Endothelial cell of umbilical vein (primary cell): Measurements from ENCODE around the gene ZNRD2.

Experiments
- JUN ChIP-seq: IDR thresholded peaks from 2 replicates; pipeline ENCODE4 v1.6.1; 2011; ENCODE audit warnings: borderline replicate concordance, low read depth; ENCODE audit not compliant: insufficient read length, insufficient read depth
- POLR2A ChIP-seq: IDR thresholded peaks from 2 replicates; pipeline ENCODE4 v1.6.1; 2012; ENCODE audit warnings: low read depth, mild to moderate bottlenecking, control low read depth, low read length
- POLR2AphosphoS5 ChIP-seq: IDR thresholded peaks from 2 replicates; pipeline ENCODE4 v1.6.1; 2012; ENCODE audit warnings: low read depth, mild to moderate bottlenecking, control low read depth, low read length, moderate library complexity; ENCODE audit not compliant: insufficient read depth
- TF ChIP-seq, protein P1 (sequence below), 2 donors: IDR thresholded peaks; 1 replicate in 1 of 2; 2 replicates in 1 of 2; pipeline ENCODE4 v1.5.1; 2011; ENCODE audit warnings: low read length in 2 of 2, mild to moderate bottlenecking in 2 of 2, moderate library complexity in 2 of 2, control low read depth in 1 of 2, inconsistent platforms in 1 of 2, low read depth in 1 of 2; ENCODE audit not compliant: insufficient read depth in 1 of 2; ENCODE audit errors: extremely low read depth in 1 of 2
- TF ChIP-seq, protein P2 (sequence below): IDR thresholded peaks from 2 replicates; pipeline ENCODE4 v1.6.1; 2011; ENCODE audit not compliant: insufficient read depth, insufficient read length

DNA sequence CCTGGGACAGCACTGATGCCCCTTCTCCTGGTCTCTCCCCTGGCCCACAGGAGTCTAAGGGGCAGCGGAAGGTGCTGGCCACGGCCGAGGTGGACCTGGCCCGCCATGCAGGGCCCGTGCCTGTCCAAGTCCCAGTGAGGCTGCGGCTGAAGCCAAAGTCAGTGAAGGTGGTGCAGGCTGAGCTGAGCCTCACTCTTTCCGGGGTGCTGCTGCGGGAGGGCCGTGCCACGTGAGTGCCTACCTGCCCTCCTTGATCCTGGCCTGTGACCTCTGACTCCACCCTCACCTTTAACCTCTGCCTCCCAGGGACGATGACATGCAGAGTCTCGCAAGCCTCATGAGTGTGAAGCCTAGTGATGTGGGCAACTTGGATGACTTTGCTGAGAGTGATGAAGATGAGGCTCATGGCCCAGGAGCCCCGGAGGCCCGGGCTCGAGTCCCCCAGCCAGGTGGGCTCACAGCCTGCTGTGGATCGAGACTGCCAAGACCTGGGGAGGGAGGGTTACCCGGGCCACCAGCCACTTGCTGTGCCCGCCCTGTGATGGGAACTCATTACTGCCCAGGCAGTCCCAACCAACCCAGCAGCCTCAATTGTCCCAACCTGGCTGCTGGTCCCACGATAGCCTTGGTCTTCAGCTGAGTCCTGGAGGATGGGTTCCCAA lies 9.9 kb downstream of the ZNRD2 start:
- no peak for TF ChIP-seq JUN
- TF ChIP-seq POLR2AphosphoS5, result no peak
- TF ChIP-seq, protein P1, sequence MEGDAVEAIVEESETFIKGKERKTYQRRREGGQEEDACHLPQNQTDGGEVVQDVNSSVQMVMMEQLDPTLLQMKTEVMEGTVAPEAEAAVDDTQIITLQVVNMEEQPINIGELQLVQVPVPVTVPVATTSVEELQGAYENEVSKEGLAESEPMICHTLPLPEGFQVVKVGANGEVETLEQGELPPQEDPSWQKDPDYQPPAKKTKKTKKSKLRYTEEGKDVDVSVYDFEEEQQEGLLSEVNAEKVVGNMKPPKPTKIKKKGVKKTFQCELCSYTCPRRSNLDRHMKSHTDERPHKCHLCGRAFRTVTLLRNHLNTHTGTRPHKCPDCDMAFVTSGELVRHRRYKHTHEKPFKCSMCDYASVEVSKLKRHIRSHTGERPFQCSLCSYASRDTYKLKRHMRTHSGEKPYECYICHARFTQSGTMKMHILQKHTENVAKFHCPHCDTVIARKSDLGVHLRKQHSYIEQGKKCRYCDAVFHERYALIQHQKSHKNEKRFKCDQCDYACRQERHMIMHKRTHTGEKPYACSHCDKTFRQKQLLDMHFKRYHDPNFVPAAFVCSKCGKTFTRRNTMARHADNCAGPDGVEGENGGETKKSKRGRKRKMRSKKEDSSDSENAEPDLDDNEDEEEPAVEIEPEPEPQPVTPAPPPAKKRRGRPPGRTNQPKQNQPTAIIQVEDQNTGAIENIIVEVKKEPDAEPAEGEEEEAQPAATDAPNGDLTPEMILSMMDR (IDR thresholded peaks at IDR 0.05; ENCODE audit: extremely low read depth in 1 of 2, insufficient read depth in 1 of 2, low read depth in 1 of 2, low read length in 2 of 2), result no peak
- TF ChIP-seq POLR2A, result no peak
- TF ChIP-seq, protein P2, sequence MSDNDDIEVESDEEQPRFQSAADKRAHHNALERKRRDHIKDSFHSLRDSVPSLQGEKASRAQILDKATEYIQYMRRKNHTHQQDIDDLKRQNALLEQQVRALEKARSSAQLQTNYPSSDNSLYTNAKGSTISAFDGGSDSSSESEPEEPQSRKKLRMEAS, result no peak
